CD4-positive, alpha-beta T cell (primary cell): ENCODE data around the gene ARL4D. TPM values are rescaled to one million over a fixed set of nuclear protein-coding genes. Genes with fewer than 3 reads are reported as not detected.
"Not testable (repeated sequence)": the region's sequence is repeated elsewhere in the genome, so short reads cannot be mapped to it uniquely, and the experiment has no call there.

Experiments used
- ATAC-seq: fragments of 200-7000 bp; cut with Tn5 transposase; one replicate; pipeline ENCODE4 v1.10.0; 2022; ENCODE audit warnings: mild to moderate bottlenecking; ENCODE audit not compliant: poor library complexity
- CTCF ChIA-PET: fragments of 350-600 bp; sonication (Branson Sonifier 250); formaldehyde crosslinking; loops from one replicate; lab custom pipeline; 2021; ENCODE audit warnings: antibody characterized with exemption, inconsistent platforms; lab: Charles Lee
- POLR2A ChIA-PET: fragments of 350-600 bp; sonication (Branson Sonifier 250); formaldehyde crosslinking; loops from one replicate; lab custom pipeline; 2021; ENCODE audit warnings: antibody characterized with exemption, inconsistent platforms; lab: Charles Lee
- DNase-seq, 14 experiments: peaks; one replicate each; pipeline ENCODE4 v3.0.0-alpha.2; 2013 to 2020; ENCODE audit warnings: mixed read lengths in 2 of 14
- H3K27ac ChIP-seq, 2 donors: one replicate each; pipeline versions ENCODE4 v1.5.1 to v1.7.0; 2013; ENCODE audit warnings: low read length in 2 of 2, low read depth in 1 of 2, mild to moderate bottlenecking in 1 of 2
- H3K27me3 ChIP-seq, 2 experiments: 1 replicate in 1 of 2; 2 replicates in 1 of 2; pipeline versions ENCODE4 v1.6.1 to v1.7.0; 2013; ENCODE audit warnings: low read length in 2 of 2, control low read depth in 1 of 2, mild to moderate bottlenecking in 1 of 2, moderate library complexity in 1 of 2; ENCODE audit not compliant: insufficient read depth in 2 of 2, control insufficient read depth in 1 of 2
- H3K36me3 ChIP-seq: one replicate; pipeline ENCODE4 v1.6.1; 2013; ENCODE audit warnings: low read length, control low read depth; ENCODE audit not compliant: insufficient read depth
- H3K4me1 ChIP-seq: one replicate; pipeline ENCODE4 v1.6.1; 2013; ENCODE audit warnings: low read length, control low read depth; ENCODE audit not compliant: insufficient read depth
- H3K4me3 ChIP-seq: one replicate; pipeline ENCODE4 v1.5.1; 2013; ENCODE audit warnings: mild to moderate bottlenecking, low read length, moderate library complexity
- H3K9me3 ChIP-seq, 2 experiments: 1 replicate in 1 of 2; 2 replicates in 1 of 2; pipeline versions ENCODE4 v1.6.1 to v1.7.0; 2013; ENCODE audit warnings: low read length in 2 of 2, mild to moderate bottlenecking in 2 of 2, control low read depth in 1 of 2, moderate library complexity in 1 of 2; ENCODE audit not compliant: control insufficient read depth in 1 of 2, insufficient read depth in 1 of 2
- H3K27ac Mint-ChIP-seq: one replicate; pipeline ENCODE4 v1.8.0; 2020; ENCODE audit warnings: mixed read lengths
- H3K27me3 Mint-ChIP-seq: one replicate; pipeline ENCODE4 v1.8.0; 2021; ENCODE audit warnings: mixed read lengths
- H3K36me3 Mint-ChIP-seq: one replicate; pipeline ENCODE4 v1.8.0; 2021; ENCODE audit warnings: low read depth, mixed read lengths
- H3K4me1 Mint-ChIP-seq: one replicate; pipeline ENCODE4 v1.8.0; 2021; ENCODE audit warnings: low read depth, mixed read lengths
- H3K4me3 Mint-ChIP-seq: one replicate; pipeline ENCODE4 v1.8.0; 2020; ENCODE audit warnings: mild to moderate bottlenecking, mixed read lengths
- H3K9me3 Mint-ChIP-seq: one replicate; pipeline ENCODE4 v1.8.0; 2020; ENCODE audit warnings: mixed read lengths
- CTCF ChIP-seq: fragments of 200-600 bp; IDR thresholded peaks from one replicate; pipeline ENCODE4 v1.8.0; 2022; ENCODE audit warnings: antibody characterized with exemption, mild to moderate bottlenecking
- intact Hi-C, 2 experiments: fragments of 100-400 bp; cut with DNase I in 1 of 2; cut with micrococcal nuclease in 1 of 2; formaldehyde crosslinking; loops; one replicate each; pipeline versions ENCODE4 v1.15.1 to v1.9.0; 2023 to 2025; cut with DNase I, micrococcal nuclease
- total RNA-seq, 174 experiments: library from RNA in 2 of 174; stranded (reverse) in 2 of 174; gene quantifications; one replicate each; pipeline ENCODE4 v1.2.3 and lab custom pipeline; 2021 to 2026

The ARL4D gene
- total RNA-seq, 2 experiments from 2014 or later = 2.4 to 2.9 TPM

GRCh38 chr17:43363926-43364285, 34.9 kb upstream of the ARL4D start:
- Mint-ChIP-seq H3K9me3 (no peaks in the 10 kb centered on the region), H3K27ac (peak overlapping the region; percentile 38), H3K4me1 (peaks cover 36% of the 10 kb centered on the region), H3K36me3 (peaks cover 13% of the 10 kb centered on the region), H3K27me3 (peaks cover 5% of the 10 kb centered on the region), H3K4me3 (peak overlapping the region; percentile 13)
- no peak overlapping the region for H3K4me3 ChIP-seq
- H3K9me3 ChIP-seq = no peaks in the 10 kb centered on the region
- CTCF ChIA-PET = no interaction called here
- intact Hi-C loops = loop anchor here in 1 of 2 experiments (5.0 to 10.0 kb wide), 2 partner anchors 33 to 539 kb away; partner anchors contain the start of genes ARL4D and BECN1
- TF ChIP-seq CTCF = no peak
- POLR2A ChIA-PET = interaction anchor here (4.7 kb wide), 1 partner anchor 25 kb away, joined by 175 read pairs; no protein-coding TSS in a partner anchor
- DNase-seq (no peak), ATAC-seq (no peak)
- no peaks in the 10 kb centered on the region for H3K36me3 ChIP-seq
- H3K27me3 ChIP-seq = no peaks in the 10 kb centered on the region
- no peak overlapping the region for H3K27ac ChIP-seq
- peaks cover 42% of the 10 kb centered on the region for H3K4me1 ChIP-seq

GRCh38 chr17:43365356-43365755, 33.4 kb upstream of the ARL4D start:
- intact Hi-C loops = loop anchor here in 1 of 2 experiments (10.0 kb wide), 1 partner anchor 541 kb away; the partner anchor contains the start of gene BECN1
- Histone ChIP-seq H3K27ac (no peak overlapping the region), H3K9me3 (no peaks in the 10 kb centered on the region), H3K27me3 (no peaks in the 10 kb centered on the region), H3K4me3 (no peak overlapping the region), H3K36me3 (no peaks in the 10 kb centered on the region), H3K4me1 (peaks cover 43% of the 10 kb centered on the region)
- DNase-seq (no peak), ATAC-seq (no peak)
- Mint-ChIP-seq H3K27me3 (peaks cover 5% of the 10 kb centered on the region), H3K9me3 (no peaks in the 10 kb centered on the region), H3K36me3 (peaks cover 16% of the 10 kb centered on the region), H3K4me3 (peak overlapping the region; percentile 70), H3K27ac (peak overlapping the region; percentile 59), H3K4me1 (peaks cover 39% of the 10 kb centered on the region)
- no peak for TF ChIP-seq CTCF
- CTCF ChIA-PET = no interaction called here
- POLR2A ChIA-PET = no interaction called here

GRCh38 chr17:43365921-43366320, 32.9 kb upstream of the ARL4D start:
- POLR2A ChIA-PET = interaction anchor here (0.8 to 4.4 kb wide), 2 partner anchors 49 to 194 kb away, joined by 3 to 132 read pairs; no protein-coding TSS in a partner anchor
- H3K27ac ChIP-seq, H3K27me3 Mint-ChIP-seq, H3K9me3 ChIP-seq, H3K9me3 Mint-ChIP-seq, CTCF ChIA-PET, H3K4me3 ChIP-seq, H3K4me3 Mint-ChIP-seq, ATAC-seq, H3K36me3 ChIP-seq, DNase-seq, H3K27me3 ChIP-seq: not testable (repeated sequence)
- peaks cover 39% of the 10 kb centered on the region for H3K4me1 Mint-ChIP-seq
- intact Hi-C loops = loop anchor here in 1 of 2 experiments (10.0 kb wide), 1 partner anchor 541 kb away; the partner anchor contains the start of gene BECN1
- H3K36me3 Mint-ChIP-seq = peaks cover 10% of the 10 kb centered on the region
- H3K27ac Mint-ChIP-seq = peak overlapping the region; percentile 98
- H3K4me1 ChIP-seq = peaks cover 43% of the 10 kb centered on the region
